Measurements from ENCODE around the gene RSKR. TPM values are rescaled to one million over a fixed set of nuclear protein-coding genes. Genes with fewer than 3 reads are reported as not detected.

RSKR gene
- total RNA-seq, 1 experiment from 2014 or later: 25.8 TPM

DNA sequence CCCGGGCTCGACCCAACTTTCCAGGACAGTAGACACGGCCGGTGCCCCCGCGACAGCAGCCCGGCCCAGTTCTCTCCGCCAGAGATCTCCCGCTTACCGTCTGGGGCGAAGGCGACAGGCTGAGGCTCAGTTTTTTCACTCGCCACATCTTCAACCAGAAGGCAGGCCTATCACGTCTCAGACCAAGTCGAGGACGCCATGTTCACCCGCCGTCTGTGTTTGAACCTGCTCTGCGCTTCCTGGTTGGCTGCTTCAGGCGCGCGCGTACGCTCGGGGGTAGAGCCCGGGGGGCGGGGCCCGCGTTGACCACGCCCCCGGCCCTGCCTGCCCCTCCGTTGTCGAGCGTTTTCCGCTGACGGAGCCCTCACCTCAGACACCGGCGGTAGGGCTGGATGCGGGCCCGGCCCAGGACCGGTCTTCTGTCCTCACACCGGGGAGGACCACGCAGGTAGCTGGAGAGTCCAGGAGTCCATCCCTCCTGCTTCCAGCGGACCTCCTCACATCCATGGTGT, 15.1 kb downstream of the RSKR start, which contains the start of gene SPAG5:
Gene SPAG5 (minus strand): TSS at position 227 of the 512 bp plus-strand sequence. CDS start 79 bp downstream, at position 148.
- Histone ChIP-seq H3K27ac (ENCODE audit: insufficient read length, low read depth, low read length) (no peak within 1 kb of the TSS), H3K27me3 (ENCODE audit: insufficient read depth, low read length) (no peaks in the 10 kb centered on the region), H3K4ac (ENCODE audit: low read depth, low read length) (no peak within 1 kb of the TSS), H4K20me1 (ENCODE audit: control insufficient read depth, insufficient read depth, insufficient read length) (no peaks in the 10 kb centered on the region), H3K4me2 (ENCODE audit: insufficient read depth, insufficient read length, low read length) (peak within 1 kb of the TSS; percentile 74), H4K91ac (ENCODE audit: insufficient read length, low read depth, low read length) (no peak within 1 kb of the TSS), H3T11ph (ENCODE audit: low read length) (no peak within 1 kb of the TSS), H2BK5ac (ENCODE audit: insufficient read length, low read length) (no peak within 1 kb of the TSS), H3K56ac (ENCODE audit: insufficient read length, low read depth, low read length) (no peak within 1 kb of the TSS), H3K9me3 (ENCODE audit: control insufficient read depth, low read depth, low read length) (no peaks in the 10 kb centered on the region), H2BK15ac (ENCODE audit: low read depth, low read length) (no peak within 1 kb of the TSS), H4K8ac (replicated peaks; ENCODE audit: insufficient read length, low read depth, low read length) (no peak within 1 kb of the TSS), H3K4me1 (ENCODE audit: insufficient read depth, low read length) (no peaks in the 10 kb centered on the region), H3K79me2 (ENCODE audit: insufficient read depth, low read length) (no peaks in the 10 kb centered on the region; the same call in 1 of the 2 replicates), H3K23ac (ENCODE audit: insufficient read length, low read depth, low read length) (no peak within 1 kb of the TSS), H3K9ac (ENCODE audit: extremely low read depth, insufficient read length, low read length) (peak within 1 kb of the TSS; percentile 84), H2BK20ac (ENCODE audit: low read depth, low read length, poor library complexity, severe bottlenecking) (no peak within 1 kb of the TSS), H2BK12ac (ENCODE audit: insufficient read length, low read depth, low read length) (no peak within 1 kb of the TSS), H3K79me1 (ENCODE audit: insufficient read depth, low read depth, low read length, poor library complexity, severe bottlenecking) (no peaks in the 10 kb centered on the region), H4K5ac (ENCODE audit: insufficient read length, low read depth, low read length) (no peak within 1 kb of the TSS), H3K23me2 (ENCODE audit: insufficient read length, low read depth, low read length, poor library complexity, severe bottlenecking) (peaks cover 12% of the 10 kb centered on the region), H3K14ac (ENCODE audit: insufficient read depth, low read length) (peak within 1 kb of the TSS; percentile 79), H2AFZ (ENCODE audit: low read length) (peak within 1 kb of the TSS; percentile 42), H2AK5ac (ENCODE audit: insufficient read length, low read length) (no peak within 1 kb of the TSS), H3K18ac (ENCODE audit: insufficient read length, low read depth, low read length) (peak within 1 kb of the TSS; percentile 36), H2BK120ac (ENCODE audit: low read depth, low read length, poor library complexity, severe bottlenecking) (no peak within 1 kb of the TSS)
- no CpG with 5 or more reads among the region's 44 CpGs for WGBS (ENCODE audit: extremely low coverage, insufficient read length, low lambda C conversion rate)
- peak within 1 kb of the TSS; percentile 94 to 97 for H3K4me3 Mint-ChIP-seq
- peak; percentile 98 for DNase-seq
- H3K4me1 Mint-ChIP-seq: peaks cover 16 to 21% of the 10 kb centered on the region in 2 experiments
- H3K9me3 Mint-ChIP-seq: no peaks in the 10 kb centered on the region; a peak in 1 of 5 replicates
- peaks cover 5 to 24% (median 23%) of the 10 kb centered on the region in 3 experiments; a peak in 6 of 7 replicates for H3K36me3 Mint-ChIP-seq (ENCODE audit: insufficient read depth in 1 of 3, low read depth in 3 of 3)
- TF ChIP-seq, protein P1, sequence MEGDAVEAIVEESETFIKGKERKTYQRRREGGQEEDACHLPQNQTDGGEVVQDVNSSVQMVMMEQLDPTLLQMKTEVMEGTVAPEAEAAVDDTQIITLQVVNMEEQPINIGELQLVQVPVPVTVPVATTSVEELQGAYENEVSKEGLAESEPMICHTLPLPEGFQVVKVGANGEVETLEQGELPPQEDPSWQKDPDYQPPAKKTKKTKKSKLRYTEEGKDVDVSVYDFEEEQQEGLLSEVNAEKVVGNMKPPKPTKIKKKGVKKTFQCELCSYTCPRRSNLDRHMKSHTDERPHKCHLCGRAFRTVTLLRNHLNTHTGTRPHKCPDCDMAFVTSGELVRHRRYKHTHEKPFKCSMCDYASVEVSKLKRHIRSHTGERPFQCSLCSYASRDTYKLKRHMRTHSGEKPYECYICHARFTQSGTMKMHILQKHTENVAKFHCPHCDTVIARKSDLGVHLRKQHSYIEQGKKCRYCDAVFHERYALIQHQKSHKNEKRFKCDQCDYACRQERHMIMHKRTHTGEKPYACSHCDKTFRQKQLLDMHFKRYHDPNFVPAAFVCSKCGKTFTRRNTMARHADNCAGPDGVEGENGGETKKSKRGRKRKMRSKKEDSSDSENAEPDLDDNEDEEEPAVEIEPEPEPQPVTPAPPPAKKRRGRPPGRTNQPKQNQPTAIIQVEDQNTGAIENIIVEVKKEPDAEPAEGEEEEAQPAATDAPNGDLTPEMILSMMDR (conservative IDR thresholded peaks at IDR 0.05): no peak
- H3K27me3 Mint-ChIP-seq (ENCODE audit: low read depth): no peaks in the 10 kb centered on the region
- H3K27ac Mint-ChIP-seq: peak within 1 kb of the TSS; percentile 98 to 99 (median 99)
